ENCODE results near the gene GRIK4.

DNA sequence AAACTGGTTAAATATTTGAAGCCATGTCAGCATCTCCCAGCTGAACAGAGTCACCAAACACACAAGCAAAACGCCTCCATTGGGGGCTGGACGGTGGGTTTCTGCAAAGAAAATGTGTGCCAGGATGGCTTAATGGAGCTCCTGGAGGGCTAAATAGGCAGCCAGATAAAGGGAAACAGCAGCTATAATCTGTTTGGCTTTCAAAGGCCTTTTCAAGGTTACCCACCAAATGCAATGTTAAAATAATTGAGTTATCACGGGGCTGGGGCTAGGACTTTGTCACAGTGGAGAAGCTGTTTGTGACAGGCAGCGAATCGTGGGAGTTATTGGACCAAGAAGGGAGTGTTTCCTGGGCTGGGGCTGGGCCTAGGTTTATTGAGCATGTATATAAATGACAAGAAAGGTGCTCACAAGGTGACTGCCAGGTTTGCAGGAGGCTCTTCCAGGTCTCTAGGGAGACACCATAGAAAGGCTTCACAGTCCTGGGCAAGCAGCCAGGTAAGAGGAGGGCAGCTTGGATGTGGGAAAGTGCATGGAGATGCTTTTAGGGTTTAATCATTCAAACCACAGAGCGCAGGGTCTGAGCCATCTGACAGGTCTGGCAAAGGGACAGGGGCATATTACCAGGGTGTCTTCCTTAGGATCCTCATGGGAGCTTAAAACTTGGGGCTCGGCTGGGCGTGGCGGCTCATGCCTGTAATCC lies 28.3 kb downstream of the GRIK4 start:
- TF ChIP-seq, protein P1, sequence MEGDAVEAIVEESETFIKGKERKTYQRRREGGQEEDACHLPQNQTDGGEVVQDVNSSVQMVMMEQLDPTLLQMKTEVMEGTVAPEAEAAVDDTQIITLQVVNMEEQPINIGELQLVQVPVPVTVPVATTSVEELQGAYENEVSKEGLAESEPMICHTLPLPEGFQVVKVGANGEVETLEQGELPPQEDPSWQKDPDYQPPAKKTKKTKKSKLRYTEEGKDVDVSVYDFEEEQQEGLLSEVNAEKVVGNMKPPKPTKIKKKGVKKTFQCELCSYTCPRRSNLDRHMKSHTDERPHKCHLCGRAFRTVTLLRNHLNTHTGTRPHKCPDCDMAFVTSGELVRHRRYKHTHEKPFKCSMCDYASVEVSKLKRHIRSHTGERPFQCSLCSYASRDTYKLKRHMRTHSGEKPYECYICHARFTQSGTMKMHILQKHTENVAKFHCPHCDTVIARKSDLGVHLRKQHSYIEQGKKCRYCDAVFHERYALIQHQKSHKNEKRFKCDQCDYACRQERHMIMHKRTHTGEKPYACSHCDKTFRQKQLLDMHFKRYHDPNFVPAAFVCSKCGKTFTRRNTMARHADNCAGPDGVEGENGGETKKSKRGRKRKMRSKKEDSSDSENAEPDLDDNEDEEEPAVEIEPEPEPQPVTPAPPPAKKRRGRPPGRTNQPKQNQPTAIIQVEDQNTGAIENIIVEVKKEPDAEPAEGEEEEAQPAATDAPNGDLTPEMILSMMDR (IDR thresholded peaks at IDR 0.05), result no peak
- TF ChIP-seq POLR2AphosphoS5 (IDR thresholded peaks at IDR 0.05), result no peak
